ENCODE results near the gene MRPL44.

Gene MRPL44

DNA sequence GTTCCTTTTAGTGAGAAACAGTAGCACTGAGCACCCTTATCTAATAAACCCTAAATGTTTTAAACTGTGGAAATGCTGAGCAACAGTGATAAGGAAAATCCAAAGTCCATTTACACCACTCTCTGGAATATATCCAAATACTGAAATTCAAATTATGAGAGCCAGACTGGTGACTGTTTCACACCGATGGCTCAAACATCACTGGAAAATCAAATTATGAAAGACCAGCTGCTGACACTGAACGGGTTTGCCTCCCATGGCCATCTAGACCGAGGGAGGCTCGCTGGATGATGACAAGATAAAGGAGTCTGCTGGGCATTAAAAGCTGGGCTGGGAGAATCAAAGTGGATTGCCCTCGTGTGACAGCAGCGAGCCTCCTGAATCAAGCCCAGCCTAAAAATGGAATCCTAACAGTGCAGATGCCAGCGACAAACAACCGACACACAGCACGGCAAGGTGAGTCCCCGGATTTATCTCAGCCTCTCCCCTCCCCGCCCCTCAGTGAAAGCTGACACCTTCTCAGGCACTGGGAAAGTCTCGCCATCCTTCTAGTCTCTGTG is 51.5 kb downstream of the MRPL44 start:
- no peak overlapping the region for H2AFZ ChIP-seq (ENCODE audit: low read depth, low read length)
- no peaks in the 10 kb centered on the region for H3K4me1 ChIP-seq (ENCODE audit: low read length)
- no peaks in the 10 kb centered on the region for H4K20me1 ChIP-seq (ENCODE audit: insufficient read depth, low read length)
- TF ChIP-seq, protein P1, sequence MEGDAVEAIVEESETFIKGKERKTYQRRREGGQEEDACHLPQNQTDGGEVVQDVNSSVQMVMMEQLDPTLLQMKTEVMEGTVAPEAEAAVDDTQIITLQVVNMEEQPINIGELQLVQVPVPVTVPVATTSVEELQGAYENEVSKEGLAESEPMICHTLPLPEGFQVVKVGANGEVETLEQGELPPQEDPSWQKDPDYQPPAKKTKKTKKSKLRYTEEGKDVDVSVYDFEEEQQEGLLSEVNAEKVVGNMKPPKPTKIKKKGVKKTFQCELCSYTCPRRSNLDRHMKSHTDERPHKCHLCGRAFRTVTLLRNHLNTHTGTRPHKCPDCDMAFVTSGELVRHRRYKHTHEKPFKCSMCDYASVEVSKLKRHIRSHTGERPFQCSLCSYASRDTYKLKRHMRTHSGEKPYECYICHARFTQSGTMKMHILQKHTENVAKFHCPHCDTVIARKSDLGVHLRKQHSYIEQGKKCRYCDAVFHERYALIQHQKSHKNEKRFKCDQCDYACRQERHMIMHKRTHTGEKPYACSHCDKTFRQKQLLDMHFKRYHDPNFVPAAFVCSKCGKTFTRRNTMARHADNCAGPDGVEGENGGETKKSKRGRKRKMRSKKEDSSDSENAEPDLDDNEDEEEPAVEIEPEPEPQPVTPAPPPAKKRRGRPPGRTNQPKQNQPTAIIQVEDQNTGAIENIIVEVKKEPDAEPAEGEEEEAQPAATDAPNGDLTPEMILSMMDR (IDR thresholded peaks at IDR 0.05; ENCODE audit: low read depth, low read length): no peak
- no peak for TF ChIP-seq EZH2phosphoT487 (IDR thresholded peaks at IDR 0.05; ENCODE audit: low read depth)
- no peak overlapping the region for H3K4me2 ChIP-seq (ENCODE audit: low read length)
- H3K27ac ChIP-seq (ENCODE audit: low read length): no peak overlapping the region
- H3K27me3 ChIP-seq (ENCODE audit: low read depth, low read length): no peaks in the 10 kb centered on the region
- H3K4me3 ChIP-seq (ENCODE audit: low read length): no peak overlapping the region
- H3K9ac ChIP-seq (ENCODE audit: low read length): no peak overlapping the region
- no peaks in the 10 kb centered on the region for H3K9me3 ChIP-seq (ENCODE audit: insufficient read depth, low read length)
- no peaks in the 10 kb centered on the region for H3K79me2 ChIP-seq (ENCODE audit: low read length)
- H3K36me3 ChIP-seq (replicated peaks; ENCODE audit: low read depth, low read length): no peaks in the 10 kb centered on the region

DNA sequence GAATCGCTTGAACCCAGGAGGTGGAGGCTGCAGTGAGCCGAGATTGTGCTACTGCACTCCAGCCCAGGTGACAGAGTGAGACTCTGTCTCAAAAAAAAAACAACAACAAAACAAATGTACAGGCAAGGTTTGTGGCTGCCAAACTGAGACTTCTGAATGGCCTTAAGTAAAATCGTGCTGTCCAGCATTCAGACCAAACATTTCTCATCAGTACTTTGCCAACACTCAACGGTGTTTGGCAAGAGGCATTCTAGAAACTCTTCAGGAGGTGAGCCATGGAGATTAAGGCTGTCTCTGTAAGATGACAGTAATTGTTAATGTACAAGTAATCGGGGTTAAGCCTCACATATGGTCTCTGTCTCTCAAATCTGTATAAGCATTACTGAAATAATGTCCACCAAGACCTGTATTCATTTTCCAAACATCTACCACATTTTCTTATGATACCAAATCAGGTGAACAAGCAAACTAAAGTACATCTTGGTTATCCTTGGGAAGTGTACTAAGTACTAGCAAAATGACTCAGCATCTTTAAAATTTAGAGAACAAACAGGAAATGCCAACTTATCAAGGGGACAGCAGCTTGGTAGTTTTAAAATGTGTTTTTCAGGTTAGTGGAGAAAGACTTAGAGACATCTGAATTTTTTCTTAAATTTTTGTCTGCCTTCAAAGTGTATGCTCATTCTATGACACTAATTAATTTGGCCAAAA is 52.5 kb downstream of the MRPL44 start:
- H3K27me3 ChIP-seq (ENCODE audit: low read depth, low read length): no peaks in the 10 kb centered on the region
- H3K27ac ChIP-seq (ENCODE audit: low read length): no peak overlapping the region
- H3K4me3 ChIP-seq (ENCODE audit: low read length): no peak overlapping the region
- no peaks in the 10 kb centered on the region for H3K9me3 ChIP-seq (ENCODE audit: insufficient read depth, low read length)
- H3K79me2 ChIP-seq (ENCODE audit: low read length): no peaks in the 10 kb centered on the region
- H3K36me3 ChIP-seq (replicated peaks; ENCODE audit: low read depth, low read length): no peaks in the 10 kb centered on the region
- H2AFZ ChIP-seq (ENCODE audit: low read depth, low read length): no peak overlapping the region
- H3K9ac ChIP-seq (ENCODE audit: low read length): no peak overlapping the region
- TF ChIP-seq EZH2phosphoT487 (IDR thresholded peaks at IDR 0.05; ENCODE audit: low read depth): no peak
- TF ChIP-seq, protein P1 (IDR thresholded peaks at IDR 0.05; ENCODE audit: low read depth, low read length): no peak
- H3K4me1 ChIP-seq (ENCODE audit: low read length): no peaks in the 10 kb centered on the region
- H4K20me1 ChIP-seq (ENCODE audit: insufficient read depth, low read length): no peaks in the 10 kb centered on the region
- H3K4me2 ChIP-seq (ENCODE audit: low read length): no peak overlapping the region

DNA sequence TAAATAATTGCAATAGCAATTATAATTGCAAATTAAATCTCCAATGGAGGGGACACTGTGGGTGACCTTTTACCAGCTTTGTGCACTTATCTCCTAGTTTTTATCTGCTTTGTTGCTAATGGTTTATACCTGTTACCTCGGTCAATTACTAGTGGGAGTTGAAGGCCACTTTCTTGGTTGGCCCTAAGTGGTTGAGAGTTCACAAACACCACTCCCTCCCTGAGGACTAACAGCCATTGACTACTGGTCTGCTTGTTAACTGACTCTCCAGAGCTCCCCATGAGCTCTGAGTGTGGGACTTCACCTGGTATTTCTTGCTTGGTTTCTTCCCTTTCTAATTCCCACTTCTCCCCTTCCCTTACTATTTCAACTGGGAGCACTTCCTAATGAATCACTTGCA is 54.6 kb downstream of the MRPL44 start:
- no peaks in the 10 kb centered on the region for H4K20me1 ChIP-seq (ENCODE audit: insufficient read depth, low read length)
- H3K79me2 ChIP-seq (ENCODE audit: low read length): no peaks in the 10 kb centered on the region
- no peaks in the 10 kb centered on the region for H3K27me3 ChIP-seq (ENCODE audit: low read depth, low read length)
- H3K36me3 ChIP-seq (replicated peaks; ENCODE audit: low read depth, low read length): no peaks in the 10 kb centered on the region
- TF ChIP-seq, protein P1 (IDR thresholded peaks at IDR 0.05; ENCODE audit: low read depth, low read length): no peak
- no peak for TF ChIP-seq EZH2phosphoT487 (IDR thresholded peaks at IDR 0.05; ENCODE audit: low read depth)
- H3K4me2 ChIP-seq (ENCODE audit: low read length): no peak overlapping the region
- H3K4me3 ChIP-seq (ENCODE audit: low read length): no peak overlapping the region
- H3K27ac ChIP-seq (ENCODE audit: low read length): no peak overlapping the region
- H3K4me1 ChIP-seq (ENCODE audit: low read length): no peaks in the 10 kb centered on the region
- no peak overlapping the region for H3K9ac ChIP-seq (ENCODE audit: low read length)
- no peak overlapping the region for H2AFZ ChIP-seq (ENCODE audit: low read depth, low read length)
- H3K9me3 ChIP-seq (ENCODE audit: insufficient read depth, low read length): no peaks in the 10 kb centered on the region

DNA sequence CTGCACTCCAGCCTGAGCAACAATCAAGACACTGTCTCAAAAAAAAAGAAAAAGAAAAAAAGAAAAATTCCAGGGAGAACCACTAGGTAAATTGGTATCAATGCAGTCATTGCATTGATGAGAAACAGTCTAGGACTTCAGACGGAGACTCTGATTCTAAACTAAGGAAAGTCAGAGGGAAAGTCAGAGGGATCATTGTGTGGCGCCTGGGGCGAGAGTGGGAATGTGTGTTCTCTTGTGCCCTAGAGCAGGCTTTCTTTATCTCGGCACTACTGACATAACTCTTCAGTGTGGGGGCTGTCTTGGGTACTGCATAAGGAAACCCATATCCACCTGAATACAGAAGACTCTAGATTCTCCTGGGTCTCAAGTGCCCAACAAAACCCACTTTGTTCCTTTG is 57.1 kb downstream of the MRPL44 start:
- Histone ChIP-seq H3K4me3 (ENCODE audit: low read length) (no peak overlapping the region), H3K36me3 (replicated peaks; ENCODE audit: low read depth, low read length) (no peaks in the 10 kb centered on the region), H3K9ac (ENCODE audit: low read length) (no peak overlapping the region), H3K4me2 (ENCODE audit: low read length) (no peak overlapping the region), H3K27ac (ENCODE audit: low read length) (no peak overlapping the region), H4K20me1 (ENCODE audit: insufficient read depth, low read length) (no peaks in the 10 kb centered on the region), H3K27me3 (ENCODE audit: low read depth, low read length) (no peaks in the 10 kb centered on the region), H3K79me2 (ENCODE audit: low read length) (no peaks in the 10 kb centered on the region), H2AFZ (ENCODE audit: low read depth, low read length) (no peak overlapping the region), H3K4me1 (ENCODE audit: low read length) (no peaks in the 10 kb centered on the region), H3K9me3 (ENCODE audit: insufficient read depth, low read length) (no peaks in the 10 kb centered on the region)
- TF ChIP-seq EZH2phosphoT487 (IDR thresholded peaks at IDR 0.05; ENCODE audit: low read depth): no peak
- TF ChIP-seq, protein P1 (IDR thresholded peaks at IDR 0.05; ENCODE audit: low read depth, low read length): no peak

All from OCI-LY3 (cell line).